GM19023 (cell line): ENCODE data around the gene CTCF.

Experiments used
- ATAC-seq: cut with Tn5 transposase; IDR thresholded peaks from one replicate; pipeline ENCODE4 v1.9.1; 2021; ENCODE audit warnings: mild to moderate bottlenecking, moderate library complexity; ENCODE audit not compliant: unreplicated experiment

Gene CTCF

GRCh38 chr16:67651039-67651438 lies 88.7 kb downstream of the CTCF start:
- no peak for ATAC-seq

- no peak for ATAC-seq
These were observed 89.5 kb downstream of the CTCF start for GRCh38 chr16:67651847-67652246.

GRCh38 chr16:67652578-67653127 lies 90.3 kb downstream of the CTCF start:
- no peak for ATAC-seq

DNA sequence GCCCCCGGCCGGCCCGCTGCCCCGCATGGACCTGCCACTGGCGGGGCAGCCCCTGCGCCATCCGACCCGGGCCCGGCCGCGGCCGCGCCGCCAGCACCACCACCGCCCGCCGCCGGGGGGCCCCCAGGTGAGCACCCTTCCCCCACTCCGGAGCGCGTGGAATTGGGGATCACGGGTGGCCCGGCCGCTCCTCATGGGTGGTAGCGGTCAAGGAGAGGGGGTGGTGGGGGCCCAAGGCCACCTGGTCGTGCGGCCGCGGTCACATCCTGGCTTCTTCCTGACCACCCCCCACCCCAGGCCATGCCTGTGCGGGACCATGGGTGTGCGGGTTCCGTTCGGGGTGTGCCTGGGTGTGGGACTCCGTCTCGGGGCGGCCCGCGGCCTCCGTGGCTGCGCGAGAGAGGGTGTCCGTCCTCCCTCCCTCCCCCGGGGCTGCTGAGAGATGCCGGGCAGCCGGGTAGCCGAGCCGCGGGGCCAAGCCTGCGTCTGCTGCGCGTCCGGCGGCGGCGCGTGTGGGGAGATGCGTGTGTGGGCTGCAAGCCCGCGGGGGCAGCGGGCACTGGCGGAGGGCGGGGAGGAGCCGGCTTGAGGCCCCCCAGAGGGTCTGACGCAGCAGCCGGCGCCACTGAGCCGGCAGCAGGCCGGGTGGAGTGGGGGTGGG lies 90.9 kb downstream of the CTCF start:
- ATAC-seq = no peak

GRCh38 chr16:67653789-67654402 lies 91.6 kb downstream of the CTCF start:
- ATAC-seq = no peak

GRCh38 chr16:67654403-67654911 lies 92.1 kb downstream of the CTCF start:
- no peak for ATAC-seq

DNA sequence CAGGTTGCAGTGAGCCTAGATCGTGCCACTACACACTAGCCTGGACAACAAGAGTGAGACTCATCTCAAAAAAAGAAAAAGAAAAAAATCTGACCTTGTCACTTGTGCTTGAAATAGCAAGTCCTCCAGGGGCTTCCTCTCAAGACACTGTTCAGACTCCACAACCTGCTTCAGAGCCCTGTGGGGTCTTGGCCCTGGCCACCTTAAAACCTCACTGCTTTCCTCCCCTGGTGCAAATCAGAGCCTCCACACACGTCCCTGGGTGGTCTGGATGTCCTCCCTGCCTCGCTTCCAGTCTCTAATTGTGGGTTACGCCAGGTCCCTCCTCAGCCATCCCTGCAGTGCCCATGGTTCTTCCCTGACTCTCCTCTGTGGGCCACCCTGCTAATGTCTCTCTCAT lies 93.0 kb downstream of the CTCF start:
- no peak for ATAC-seq

- ATAC-seq = no peak
These were observed 94.2 kb downstream of the CTCF start for GRCh38 chr16:67656344-67657016.

DNA sequence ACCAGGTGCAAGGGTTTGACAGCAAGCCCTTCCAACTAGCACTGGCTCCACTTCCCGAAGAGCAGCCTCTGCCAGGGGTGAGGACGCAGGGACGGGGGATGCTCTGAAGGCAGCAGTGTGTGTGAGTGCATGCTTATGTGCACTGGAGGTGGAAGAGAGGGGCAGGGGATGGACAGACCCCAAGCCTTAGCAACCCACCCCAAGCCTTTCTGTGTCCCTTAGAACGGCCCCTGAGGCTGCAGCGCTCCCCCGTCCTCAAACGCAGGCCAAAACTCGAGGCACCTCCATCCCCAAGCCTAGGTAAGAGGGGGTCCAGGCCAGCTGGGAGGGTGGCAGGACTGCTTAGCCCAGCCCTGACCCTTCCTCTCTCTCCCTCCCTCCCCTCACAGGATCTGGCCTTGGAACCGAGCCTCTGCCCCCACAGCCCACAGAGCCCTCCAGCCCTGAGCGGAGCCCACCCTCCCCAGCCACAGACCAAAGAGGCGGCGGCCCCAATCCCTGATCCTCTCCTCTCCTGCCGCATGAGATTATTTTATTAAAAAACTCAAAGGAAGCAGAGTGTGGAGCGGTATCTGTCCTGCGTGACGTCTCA lies 94.8 kb downstream of the CTCF start:
- no peak for ATAC-seq

- no peak for ATAC-seq
These were observed 95.6 kb downstream of the CTCF start for GRCh38 chr16:67657751-67658518.

GRCh38 chr16:67658849-67659674 lies 96.7 kb downstream of the CTCF start:
- ATAC-seq = no peak

GRCh38 chr16:67659675-67660563 lies 97.6 kb downstream of the CTCF start, which contains the start of gene ACD:
ACD (minus strand) TSS chr16:67660260; CDS start chr16:67660220, 40 bp downstream.
- peak; percentile 61 for ATAC-seq

DNA sequence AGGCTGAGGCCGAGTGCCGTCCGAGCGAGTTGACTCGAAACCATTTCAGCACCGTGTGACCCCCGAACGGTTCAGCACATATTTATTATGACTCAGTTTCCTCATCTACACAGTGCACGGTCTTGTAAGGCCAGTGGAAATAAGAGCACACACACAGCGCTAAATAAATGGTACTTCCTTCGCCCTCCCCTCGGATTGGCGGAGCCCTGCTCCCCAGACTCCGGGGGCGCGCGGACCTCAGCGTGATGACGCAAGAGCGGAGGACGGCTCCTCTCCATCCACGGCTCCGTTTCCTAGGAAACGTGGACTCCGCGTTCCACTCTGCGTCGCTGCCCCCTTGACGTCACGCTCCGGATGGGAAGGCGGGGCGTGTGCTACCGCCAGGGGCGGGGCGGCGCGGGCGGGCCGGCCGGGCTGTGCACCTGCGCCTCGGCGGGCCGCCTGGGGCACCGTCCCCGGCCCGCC lies 98.3 kb downstream of the CTCF start, which contains the start of gene PARD6A:
Gene PARD6A, plus strand, starts transcription at position 397 of the 465 bp plus-strand sequence. CDS start 79 bp downstream, outside the sequence.
- peak; percentile 74 for ATAC-seq

- no peak for ATAC-seq
These were observed 98.9 kb downstream of the CTCF start for GRCh38 chr16:67661101-67661761.

GRCh38 chr16:67661886-67662652 lies 99.7 kb downstream of the CTCF start:
- no peak for ATAC-seq

DNA sequence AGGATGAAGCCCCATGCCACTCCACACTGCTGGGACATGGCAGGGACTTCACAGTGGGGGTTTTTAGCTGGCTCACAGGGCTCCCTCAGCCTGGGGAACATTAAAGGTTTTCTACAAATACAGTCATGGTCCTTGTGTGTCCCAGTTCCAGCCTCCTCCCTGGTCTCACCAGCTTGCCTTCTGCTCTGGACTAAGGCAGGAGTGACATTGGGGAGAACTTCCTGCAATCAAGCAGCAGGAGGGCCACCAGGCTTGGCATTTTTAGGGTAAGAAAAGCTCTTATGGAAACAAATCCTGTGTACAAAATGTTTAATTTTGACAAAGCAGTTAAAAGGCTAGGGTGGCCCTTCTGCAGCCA lies 100.3 kb downstream of the CTCF start:
- no peak for ATAC-seq
